A673 (cell line): Measurements from ENCODE around the gene ABHD17C. TPM values are rescaled to one million over a fixed set of nuclear protein-coding genes. Genes with fewer than 3 reads are reported as not detected.

ENCODE experiments used
- BruUV-seq: library from RNA; stranded (reverse); fragments of 400-500 nt; replicated peaks from 2 replicates; lab custom pipeline; 2021; lab: Mats Ljungman, UMichigan
- CTCF ChIA-PET: fragments of 300-600 bp; sonication (Branson Sonifier 250); formaldehyde crosslinking; loops from one replicate; lab custom pipeline; 2022; ENCODE audit warnings: antibody characterized with exemption; lab: Charles Lee
- POLR2A ChIA-PET: fragments of 300-600 bp; sonication (Branson Sonifier 250); formaldehyde crosslinking; loops from one replicate; lab custom pipeline; 2022; ENCODE audit warnings: antibody characterized with exemption; ENCODE audit not compliant: low non-redundant PET; lab: Charles Lee
- DNase-seq: peaks from one replicate; pipeline ENCODE4 v3.0.0-alpha.2; 2015; ENCODE audit warnings: low spot score
- H3K27ac ChIP-seq: fragments of 200-600 bp; sonication (generic); 2 replicates; pipeline ENCODE4 v1.5.1; 2016; ENCODE audit warnings: mixed run types, low read depth, mild to moderate bottlenecking, mixed read lengths, antibody characterized with exemption, low read length; ENCODE audit not compliant: poor library complexity, severe bottlenecking
- H3K27me3 ChIP-seq: fragments of 200-600 bp; sonication (generic); replicated peaks from 2 replicates; pipeline ENCODE4 v1.6.1; 2017; ENCODE audit warnings: mixed run types, low read depth, mild to moderate bottlenecking, mixed read lengths, antibody characterized with exemption, low read length; ENCODE audit not compliant: insufficient read depth, poor library complexity
- H3K36me3 ChIP-seq: fragments of 200-600 bp; sonication (generic); 2 replicates; pipeline ENCODE4 v1.6.1; 2016; ENCODE audit warnings: mixed run types, mild to moderate bottlenecking, mixed read lengths, antibody characterized with exemption, low read length; ENCODE audit not compliant: insufficient read depth, poor library complexity, severe bottlenecking
- H3K4me1 ChIP-seq: fragments of 200-600 bp; sonication (generic); 2 replicates; pipeline ENCODE4 v1.6.1; 2017; ENCODE audit warnings: mixed run types, mild to moderate bottlenecking, mixed read lengths, antibody characterized with exemption, low read length; ENCODE audit not compliant: insufficient read depth, poor library complexity, severe bottlenecking
- H3K4me3 ChIP-seq: fragments of 200-600 bp; sonication (generic); 2 replicates; pipeline ENCODE4 v1.5.1; 2016; ENCODE audit warnings: low read depth, mixed run types, mild to moderate bottlenecking, mixed read lengths, low read length; ENCODE audit not compliant: poor library complexity, severe bottlenecking
- H3K9me3 ChIP-seq: fragments of 200-600 bp; sonication (generic); 2 replicates; pipeline ENCODE4 v1.6.1; 2016; ENCODE audit warnings: mixed run types, low read depth, mild to moderate bottlenecking, mixed read lengths, antibody characterized with exemption, low read length; ENCODE audit not compliant: poor library complexity, severe bottlenecking
- CTCF ChIP-seq: fragments of 300-800, 200-600 bp; sonication (generic); conservative IDR thresholded peaks from 2 replicates; pipeline ENCODE4 v1.5.1; 2017; ENCODE audit warnings: low read depth, mild to moderate bottlenecking, antibody characterized with exemption, low read length, moderate library complexity, mixed read lengths
- EZH2 ChIP-seq: fragments of 200-600 bp; sonication (generic); IDR thresholded peaks from 2 replicates; pipeline ENCODE4 v1.6.1; 2017; ENCODE audit warnings: borderline replicate concordance, low read depth, mild to moderate bottlenecking, mixed read lengths, antibody characterized with exemption, low read length; ENCODE audit not compliant: poor library complexity, severe bottlenecking
- intact Hi-C: fragments of 100-400 bp; cut with micrococcal nuclease; formaldehyde crosslinking; loops from one replicate; pipeline ENCODE4 v1.10.0; 2022; ENCODE audit not compliant: unreplicated experiment
- total RNA-seq: library from RNA; stranded (reverse); gene quantifications from 2 replicates; pipeline ENCODE4 v1.2.3, GENCODE V29; 2021

ABHD17C gene
- total RNA-seq, 1 experiment from 2014 or later = 9.9 TPM

GRCh38 chr15:80698676-80699075, 3.6 kb downstream of the ABHD17C start:
- Histone ChIP-seq H3K27ac (no peak overlapping the region), H3K4me3 (no peak overlapping the region), H3K9me3 (no peaks in the 10 kb centered on the region), H3K4me1 (peaks cover 10% of the 10 kb centered on the region), H3K36me3 (no peaks in the 10 kb centered on the region), H3K27me3 (no peaks in the 10 kb centered on the region)
- intact Hi-C loops = no loop called here
- ChIA-PET POLR2A (no interaction called here), CTCF (no interaction called here)
- TF ChIP-seq CTCF = no peak
- TF ChIP-seq EZH2 = no peak
- no peak for DNase-seq
- no TSS peak for BruUV-seq

- ChIA-PET CTCF (no interaction called here), POLR2A (interaction anchor here (0.6 kb wide), 1 partner anchor 785 kb away, joined by 4 read pairs; no protein-coding TSS in a partner anchor)
- H3K9me3 ChIP-seq = no peaks in the 10 kb centered on the region
- no peaks in the 10 kb centered on the region for H3K36me3 ChIP-seq
- H3K4me3 ChIP-seq = no peak overlapping the region
- intact Hi-C loops = no loop called here
- no peak overlapping the region for H3K27ac ChIP-seq
- peaks cover 10% of the 10 kb centered on the region for H3K4me1 ChIP-seq
- no peak for TF ChIP-seq EZH2
- no peak for TF ChIP-seq CTCF
- no TSS peak for BruUV-seq
- H3K27me3 ChIP-seq = no peaks in the 10 kb centered on the region
- no peak for DNase-seq
These were observed 4.9 kb downstream of the ABHD17C start for GRCh38 chr15:80699981-80700380.

DNA sequence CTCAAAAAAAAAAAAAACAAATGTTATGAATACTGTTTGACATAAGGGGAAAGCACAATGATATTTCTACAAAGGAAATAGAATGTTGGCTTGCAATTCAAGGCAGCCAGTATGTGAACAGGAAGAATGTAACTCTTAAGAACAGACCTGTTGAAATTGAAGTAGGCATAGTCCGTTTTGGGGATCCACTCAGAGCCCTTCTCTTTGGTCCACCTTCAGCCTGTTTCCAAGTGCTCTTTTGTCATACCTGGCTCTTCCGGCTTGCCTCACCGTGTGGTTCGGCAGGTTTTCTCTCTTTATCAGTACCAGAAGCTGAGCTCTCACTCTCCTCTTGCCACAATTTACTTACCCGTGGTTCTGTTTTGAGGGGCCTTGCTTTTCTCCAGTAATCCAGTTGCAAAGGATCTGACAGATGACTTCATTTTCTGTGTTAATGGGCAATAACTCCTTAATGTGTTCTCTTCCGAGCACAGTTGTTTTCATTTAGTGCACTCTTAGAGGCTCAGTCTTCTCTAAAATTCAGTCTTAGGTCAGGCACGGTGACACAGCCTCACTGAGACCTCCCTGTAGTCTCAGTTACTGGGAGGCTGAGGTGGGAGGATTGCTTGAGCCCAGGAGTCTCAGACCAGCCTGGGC, 6.7 kb downstream of the ABHD17C start:
- no peaks in the 10 kb centered on the region for H3K36me3 ChIP-seq
- peaks cover 3% of the 10 kb centered on the region for H3K4me1 ChIP-seq
- H3K9me3 ChIP-seq = no peaks in the 10 kb centered on the region
- CTCF ChIA-PET = no interaction called here
- POLR2A ChIA-PET = no interaction called here
- no peak overlapping the region for H3K4me3 ChIP-seq
- DNase-seq = no peak
- intact Hi-C loops = no loop called here
- no peak overlapping the region for H3K27ac ChIP-seq
- H3K27me3 ChIP-seq = no peaks in the 10 kb centered on the region
- BruUV-seq = no TSS peak
- TF ChIP-seq CTCF (no peak), EZH2 (no peak)
